B cell (primary cell): ENCODE measurements around the gene TMC5. TPM values are rescaled to one million over a fixed set of nuclear protein-coding genes. Genes with fewer than 3 reads are reported as not detected.
"Not testable (repeated sequence)": the region's sequence is repeated elsewhere in the genome, so short reads cannot be mapped to it uniquely, and the experiment has no call there.

Source experiments
- ATAC-seq: fragments of 200-7000 bp; cut with Tn5 transposase; one replicate; pipeline ENCODE4 v1.10.0; 2021; ENCODE audit warnings: low read depth, mild to moderate bottlenecking, moderate number of reproducible peaks, moderate library complexity
- CTCF ChIA-PET: fragments of 350-600 bp; sonication (Branson Sonifier 250); formaldehyde crosslinking; loops from one replicate; lab custom pipeline; 2021; ENCODE audit warnings: antibody characterized with exemption, inconsistent platforms; lab: Charles Lee
- POLR2A ChIA-PET: fragments of 350-600 bp; sonication (Branson Sonifier 250); formaldehyde crosslinking; loops from one replicate; lab custom pipeline; 2021; ENCODE audit warnings: antibody characterized with exemption; lab: Charles Lee
- DNase-seq: peaks from one replicate; pipeline ENCODE4 v3.0.0; 2013
- H2AFZ ChIP-seq: 2 replicates; pipeline ENCODE4 v1.6.1; 2012; ENCODE audit warnings: mild to moderate bottlenecking, low read depth, low read length; ENCODE audit not compliant: insufficient read depth, poor library complexity, severe bottlenecking
- H3K27ac ChIP-seq, 2 donors: 1 replicate in 1 of 2; 2 replicates in 1 of 2; pipeline ENCODE4 v1.5.1; 2012 to 2013; ENCODE audit warnings: low read length in 2 of 2, mild to moderate bottlenecking in 2 of 2, moderate library complexity in 1 of 2
- H3K27me3 ChIP-seq, 4 experiments: fragments of 200-600 bp in 1 of 4; sonication (generic) in 1 of 4; replicated peaks in 1 of 4; 1 replicate in 2 of 4; 2 replicates in 2 of 4; pipeline versions ENCODE4 v1.6.1 to v1.7.0; 2013 to 2016; ENCODE audit warnings: low read length in 3 of 4, mild to moderate bottlenecking in 2 of 4, mixed read lengths in 1 of 4, moderate library complexity in 1 of 4; ENCODE audit not compliant: insufficient read depth in 4 of 4, control insufficient read depth in 3 of 4; ENCODE audit errors: control extremely low read depth in 1 of 4
- H3K36me3 ChIP-seq, 2 experiments: replicated peaks in 1 of 2; 1 replicate in 1 of 2; 2 replicates in 1 of 2; pipeline versions ENCODE4 v1.6.1 to v1.7.1; 2013; ENCODE audit warnings: low read length in 1 of 2; ENCODE audit not compliant: insufficient read depth in 2 of 2, control insufficient read depth in 1 of 2; ENCODE audit errors: control extremely low read depth in 1 of 2, extremely low read depth in 1 of 2
- H3K4me1 ChIP-seq, 2 donors: fragments of 200-600 bp in 1 of 2; sonication (generic) in 1 of 2; 1 replicate in 1 of 2; 2 replicates in 1 of 2; pipeline versions ENCODE4 v1.5.1 to v1.6.1; 2013 to 2017; ENCODE audit warnings: low read length in 2 of 2; ENCODE audit not compliant: control insufficient read depth in 2 of 2, insufficient read depth in 2 of 2
- H3K4me2 ChIP-seq: replicated peaks from 2 replicates; pipeline ENCODE3; 2012; ENCODE audit warnings: mild to moderate bottlenecking, low read depth, low read length; ENCODE audit not compliant: poor library complexity, severe bottlenecking
- H3K4me3 ChIP-seq, 5 experiments: fragments of 200-600 bp in 1 of 5; sonication (generic) in 1 of 5; 1 replicate in 3 of 5; 2 replicates in 2 of 5; pipeline versions ENCODE4 v1.5.1 to v1.7.0; 2011 to 2016; ENCODE audit warnings: low read length in 4 of 5, mild to moderate bottlenecking in 4 of 5, low read depth in 2 of 5, control low read depth in 1 of 5, moderate library complexity in 1 of 5; ENCODE audit not compliant: insufficient read depth in 1 of 5; ENCODE audit errors: control extremely low read depth in 1 of 5, extremely low read depth in 1 of 5
- H3K79me2 ChIP-seq: fragments of 200-600 bp; sonication (generic); one replicate; pipeline ENCODE4 v1.6.0; 2016; ENCODE audit warnings: low read length; ENCODE audit not compliant: control insufficient read depth, insufficient read depth
- H3K9ac ChIP-seq: fragments of 200-600 bp; sonication (generic); 2 replicates; pipeline ENCODE4 v1.6.1; 2017; ENCODE audit warnings: mild to moderate bottlenecking, low read length, moderate library complexity
- H3K9me3 ChIP-seq, 3 donors: one replicate each; pipeline versions ENCODE4 v1.6.1 to v1.7.1; 2013; ENCODE audit warnings: low read length in 2 of 3; ENCODE audit not compliant: control insufficient read depth in 2 of 3, insufficient read depth in 1 of 3; ENCODE audit errors: control extremely low read depth in 1 of 3
- H4K20me1 ChIP-seq: 2 replicates; pipeline ENCODE4 v1.6.0; 2012; ENCODE audit warnings: mild to moderate bottlenecking, low read length; ENCODE audit not compliant: insufficient read depth, control insufficient read depth, poor library complexity, severe bottlenecking
- H3K27ac Mint-ChIP-seq: one replicate; pipeline ENCODE4 v1.8.0; 2021; ENCODE audit warnings: mixed read lengths
- H3K27me3 Mint-ChIP-seq: one replicate; pipeline ENCODE4 v1.8.0; 2021; ENCODE audit warnings: mixed read lengths
- H3K4me1 Mint-ChIP-seq: one replicate; pipeline ENCODE4 v1.8.0; 2021; ENCODE audit warnings: mixed read lengths
- H3K4me3 Mint-ChIP-seq: one replicate; pipeline ENCODE4 v1.8.0; 2021; ENCODE audit warnings: mixed read lengths
- H3K9me3 Mint-ChIP-seq: one replicate; pipeline ENCODE4 v1.8.0; 2022; ENCODE audit warnings: mixed read lengths; ENCODE audit not compliant: insufficient read depth
- CTCF ChIP-seq: fragments of 200-600 bp; IDR thresholded peaks from one replicate; pipeline ENCODE4 v1.8.0; 2022; ENCODE audit warnings: antibody characterized with exemption, mild to moderate bottlenecking
- EZH2 ChIP-seq: IDR thresholded peaks from 2 replicates; pipeline ENCODE4 v1.6.1; 2012; ENCODE audit warnings: borderline replicate concordance, low read depth, mild to moderate bottlenecking, moderate library complexity, low read length; ENCODE audit not compliant: insufficient read depth, poor library complexity, severe bottlenecking
- WGBS: methylation state at CpG from one replicate; pipeline ENCODE4 v1.1.5; 2013; ENCODE audit warnings: missing lambda C conversion rate; ENCODE audit not compliant: insufficient coverage; 5-methylcytosine and 5-hydroxymethylcytosine counted together
- intact Hi-C: fragments of 100-400 bp; cut with micrococcal nuclease; formaldehyde crosslinking; loops from one replicate; pipeline ENCODE4 v1.10.0; 2022
- polyA plus RNA-seq: library from polyadenylated mRNA; depleted of rRNA; stranded (reverse); fragments of >200 nt; gene quantifications from 2 replicates; pipeline ENCODE4 v1.2.3, GENCODE V29; 2012
- total RNA-seq, 2 donors: library from RNA; stranded (reverse); fragments of 120-200 nt in 1 of 2; gene quantifications; 1 replicate in 1 of 2; 2 replicates in 1 of 2; pipeline versions ENCODE4 v1.2.3 to v1.2.4, GENCODE V29; 2013 to 2022

The TMC5 gene
- total and polyA plus RNA-seq, 2 donors (not counting 1 experiment from before 2014, with no cell fraction given), result not detected

- H3K4me3 Mint-ChIP-seq, H3K27ac Mint-ChIP-seq, ATAC-seq, H4K20me1 ChIP-seq, POLR2A ChIA-PET, intact Hi-C loops, H3K9me3 Mint-ChIP-seq, H3K4me1 Mint-ChIP-seq, H3K9me3 ChIP-seq, H3K27me3 ChIP-seq, H3K4me3 ChIP-seq, H3K9ac ChIP-seq, H2AFZ ChIP-seq, H3K4me2 ChIP-seq, DNase-seq, H3K27ac ChIP-seq, H3K4me1 ChIP-seq, H3K36me3 ChIP-seq, H3K79me2 ChIP-seq: not testable (repeated sequence)
- peaks cover 41% of the 10 kb centered on the region for H3K27me3 Mint-ChIP-seq
- 63% methylated on average over 2 of the region's 6 CpGs for WGBS
- CTCF ChIA-PET, result interaction anchor here (1.3 to 5.1 kb wide), 4 partner anchors 15 to 112 kb away, joined by 3 to 71 read pairs (median 4); no protein-coding TSS in a partner anchor
These were observed 26.4 kb upstream of the TMC5 start for GRCh38 chr16:19391185-19391776.

- Histone ChIP-seq H3K36me3 (no peaks in the 10 kb centered on the region), H3K9me3 (peaks cover 0 to 5% (median 2%) of the 10 kb centered on the region in 3 donors), H3K4me1 (no peaks in the 10 kb centered on the region), H3K27me3 (peaks cover 0 to 2% (median 1%) of the 10 kb centered on the region in 4 experiments), H3K4me3 (no peak overlapping the region), H4K20me1 (no peaks in the 10 kb centered on the region), H3K79me2 (no peaks in the 10 kb centered on the region), H2AFZ (no peak overlapping the region), H3K27ac (no peak overlapping the region), H3K9ac (no peak overlapping the region), H3K4me2 (no peak overlapping the region)
- DNase-seq (no peak), ATAC-seq (no peak)
- no peaks in the 10 kb centered on the region for H3K9me3 Mint-ChIP-seq
- no peak for TF ChIP-seq EZH2
- TF ChIP-seq CTCF, result no peak
- POLR2A ChIA-PET, result no interaction called here
- H3K27ac Mint-ChIP-seq, result no peak overlapping the region
- H3K4me3 Mint-ChIP-seq, result no peak overlapping the region
- CTCF ChIA-PET, result interaction anchor here (1.3 to 1.4 kb wide), 2 partner anchors 16 to 111 kb away, joined by 3 to 6 read pairs; no protein-coding TSS in a partner anchor
- intact Hi-C loops, result no loop called here
- H3K4me1 Mint-ChIP-seq, result no peaks in the 10 kb centered on the region
- peaks cover 41% of the 10 kb centered on the region for H3K27me3 Mint-ChIP-seq
- 100% methylated on average over 2 of the region's 2 CpGs for WGBS
These were observed 25.3 kb upstream of the TMC5 start for GRCh38 chr16:19392352-19392751.
